H1 (cell line): ENCODE data around the gene MRPS14. TPM values are rescaled to one million over a fixed set of nuclear protein-coding genes. Genes with fewer than 3 reads are reported as not detected.

ENCODE experiments used
- BRCA1 ChIP-seq: IDR thresholded peaks from 2 replicates; pipeline ENCODE4 v1.6.1; 2012; ENCODE audit warnings: low read depth, low read length, improper control_type of control experiment
- GTF2F1 ChIP-seq: IDR thresholded peaks from 2 replicates; pipeline ENCODE4 v1.6.1; 2012; ENCODE audit warnings: low read depth, low read length, improper control_type of control experiment, borderline replicate concordance
- TAF7 ChIP-seq: optimal IDR thresholded peaks from 2 replicates; pipeline ENCODE3; 2011; ENCODE audit warnings: low read depth, mild to moderate bottlenecking, inconsistent platforms, low read length, moderate library complexity, borderline replicate concordance
- YY1 ChIP-seq: IDR thresholded peaks from 2 replicates; pipeline ENCODE4 v1.6.1; 2011; ENCODE audit warnings: low read depth, mild to moderate bottlenecking, low read length
- polyA plus RNA-seq, 7 experiments: library from polyadenylated mRNA; depleted of rRNA in 3 of 7; stranded (reverse) in 5 of 7; unstranded in 2 of 7; fragments of >200 nt in 5 of 7; fragments of 200-250 nt in 2 of 7; gene quantifications; 1 replicate in 5 of 7; 2 replicates in 1 of 7; 4 replicates in 1 of 7; pipeline versions ENCODE4 v1.2.1 to v1.2.3, GENCODE V29; 2011 to 2013; ENCODE audit warnings: missing spikeins in 2 of 7, mixed read lengths in 2 of 7
- total RNA-seq: library from RNA; stranded (reverse); fragmentation: NEBNext Ultra II Directional; extraction: Animal tissue kit (Norgen Biotek cat#: 25700); gene quantifications from 2 replicates; pipeline ENCODE4 v1.2.1, GENCODE V29; 2021

The MRPS14 gene
- total and polyA plus RNA-seq, 2 of the 8 experiments (the other 6 are each of a cell fraction or from before 2014, with no cell fraction given) = 27.5 to 38.7 TPM

DNA sequence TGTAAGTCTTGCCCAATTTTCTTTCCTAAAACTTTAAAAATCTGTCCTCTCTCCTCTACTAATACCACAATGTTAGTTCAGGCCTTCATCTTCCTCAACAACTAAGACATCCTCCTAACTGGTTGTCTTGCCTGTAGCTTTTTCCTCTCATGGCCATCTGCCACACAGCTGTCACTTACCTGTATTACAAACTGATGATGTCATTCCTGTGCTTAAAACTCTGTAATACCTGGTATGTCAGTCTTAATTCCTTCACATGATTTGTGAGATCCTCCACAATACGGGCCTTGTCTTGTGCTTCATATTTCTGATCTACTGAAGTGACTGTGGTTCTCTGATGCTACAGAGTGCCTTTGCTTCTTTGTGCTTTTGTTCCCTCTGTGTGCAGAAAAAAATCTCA lies 9.8 kb downstream of the MRPS14 start (continued):
- no peak for TF ChIP-seq GTF2F1
- TF ChIP-seq BRCA1 = no peak
- TF ChIP-seq YY1 = no peak
- no peak for TF ChIP-seq TAF7
